GM19043 (cell line): ENCODE data around the gene POLR1B.
"Not testable (repeated sequence)": the region's sequence is repeated elsewhere in the genome, so short reads cannot be mapped to it uniquely, and the experiment has no call there.

ENCODE experiments used
- ATAC-seq: cut with Tn5 transposase; IDR thresholded peaks from one replicate; pipeline ENCODE4 v1.9.1; 2021; ENCODE audit warnings: low read depth; ENCODE audit not compliant: unreplicated experiment

Gene POLR1B

GRCh38 chr2:112542123-112542983 is at the start of gene POLR1B:
Gene POLR1B, plus strand, starts transcription at chr2:112542465. Its CDS starts 30 bp downstream, at chr2:112542495.
- peak; percentile 75 for ATAC-seq

- ATAC-seq: no peak
Observed at GRCh38 chr2:112493048-112493447, 49.2 kb upstream of the POLR1B start.

GRCh38 chr2:112493858-112494648 is 48.2 kb upstream of the POLR1B start:
- ATAC-seq: no peak

GRCh38 chr2:112494828-112495227 is 47.4 kb upstream of the POLR1B start:
- ATAC-seq: no peak

- not testable (repeated sequence) for ATAC-seq
Observed at GRCh38 chr2:112495878-112496277, 46.4 kb upstream of the POLR1B start.

- ATAC-seq: not testable (repeated sequence)
Observed at GRCh38 chr2:112500850-112501484, 41.3 kb upstream of the POLR1B start.

- ATAC-seq: not testable (repeated sequence)
Observed at GRCh38 chr2:112509239-112509998, 32.8 kb upstream of the POLR1B start.

- ATAC-seq: no peak
Observed at GRCh38 chr2:112516801-112517200, 25.5 kb upstream of the POLR1B start.

- no peak for ATAC-seq
Observed at GRCh38 chr2:112518807-112519206, 23.5 kb upstream of the POLR1B start.

- ATAC-seq: no peak
Observed at GRCh38 chr2:112519506-112519905, 22.8 kb upstream of the POLR1B start.

- ATAC-seq: no peak
Observed at GRCh38 chr2:112520234-112520783, 22.0 kb upstream of the POLR1B start.

- ATAC-seq: no peak
Observed at GRCh38 chr2:112523291-112523777, 18.9 kb upstream of the POLR1B start.

GRCh38 chr2:112524276-112524675 is 18.0 kb upstream of the POLR1B start:
- ATAC-seq: not testable (repeated sequence)

GRCh38 chr2:112528541-112528940 is 13.7 kb upstream of the POLR1B start:
- no peak for ATAC-seq

GRCh38 chr2:112529757-112530156 is 12.5 kb upstream of the POLR1B start:
- ATAC-seq: no peak

GRCh38 chr2:112530728-112531127 is 11.5 kb upstream of the POLR1B start:
- ATAC-seq: no peak

- ATAC-seq: no peak
Observed at GRCh38 chr2:112534826-112535225, 7.4 kb upstream of the POLR1B start.

GRCh38 chr2:112536665-112537064 is 5.6 kb upstream of the POLR1B start:
- not testable (repeated sequence) for ATAC-seq

GRCh38 chr2:112539306-112539705 is 3.0 kb upstream of the POLR1B start:
- no peak for ATAC-seq

GRCh38 chr2:112540906-112541305 is 1.4 kb upstream of the POLR1B start:
- ATAC-seq: no peak
